Stimulated activated CD8-positive, alpha-beta memory T cell treated with anti-CD3 and anti-CD28 coated beads, Interleukin-2, amount 100 ng/mL, for 48 hours (primary cell): Measurements from ENCODE around the gene ZPLD1.

Experiments used
- DNase-seq, 2 donors: peaks; one replicate each; pipeline ENCODE4 v3.0.0-alpha.2; 2020; ENCODE audit warnings: low read depth in 2 of 2

The ZPLD1 gene

GRCh38 chr3:102528727-102529126 lies 93.9 kb downstream of the ZPLD1 start:
- no peak for DNase-seq
